Natural killer cell treated with Interleukin-12 subunit alpha and Interleukin-12 subunit beta and Interleukin-15 and Interleukin-18, amount 100 ng/mL, for 72 hours (primary cell): ENCODE results near the gene PLA2G6. TPM values are rescaled to one million over a fixed set of nuclear protein-coding genes. Genes with fewer than 3 reads are reported as not detected.
A peak's percentile ranks its signal among the peaks of the same experiment; 100 is the strongest.
"Not testable (repeated sequence)": the region's sequence is repeated elsewhere in the genome, so short reads cannot be mapped to it uniquely, and the experiment has no call there.

Experiments
- ATAC-seq, 2 donors: fragments of 150-1000 bp; cut with Tn5 transposase in 1 of 2; sonication (Bioruptor Pico), chemical (Tn5 transposase) in 1 of 2; 2 replicates each; pipeline ENCODE4 v1.10.0; 2021
- DNase-seq: peaks from one replicate; pipeline ENCODE4 v3.0.0; 2022; ENCODE audit warnings: low spot score
- H3K27ac Mint-ChIP-seq, 2 donors: 1 replicate in 1 of 2; 2 replicates in 1 of 2; pipeline ENCODE4 v1.8.0; 2022; ENCODE audit warnings: mixed read lengths in 2 of 2, mild to moderate bottlenecking in 1 of 2, moderate library complexity in 1 of 2
- H3K27me3 Mint-ChIP-seq, 2 donors: 1 replicate in 1 of 2; 2 replicates in 1 of 2; pipeline ENCODE4 v1.8.0; 2022; ENCODE audit warnings: mixed read lengths in 2 of 2
- H3K36me3 Mint-ChIP-seq: one replicate; pipeline ENCODE4 v1.8.0; 2022; ENCODE audit warnings: mixed read lengths
- H3K4me1 Mint-ChIP-seq, 2 donors: 1 replicate in 1 of 2; 2 replicates in 1 of 2; pipeline ENCODE4 v1.8.0; 2022; ENCODE audit warnings: low read depth in 2 of 2, mixed read lengths in 2 of 2, mild to moderate bottlenecking in 1 of 2
- H3K4me3 Mint-ChIP-seq: one replicate; pipeline ENCODE4 v1.8.0; 2022; ENCODE audit warnings: mixed read lengths
- H3K9me3 Mint-ChIP-seq: 2 replicates; pipeline ENCODE4 v1.8.0; 2022; ENCODE audit warnings: mixed read lengths
- total RNA-seq, 2 donors: library from RNA; stranded (reverse); gene quantifications; one replicate each; pipeline ENCODE4 v1.2.3, GENCODE V29; 2022

The PLA2G6 gene
- total RNA-seq, 2 donors from 2014 or later: 24.5 to 40.1 TPM

DNA sequence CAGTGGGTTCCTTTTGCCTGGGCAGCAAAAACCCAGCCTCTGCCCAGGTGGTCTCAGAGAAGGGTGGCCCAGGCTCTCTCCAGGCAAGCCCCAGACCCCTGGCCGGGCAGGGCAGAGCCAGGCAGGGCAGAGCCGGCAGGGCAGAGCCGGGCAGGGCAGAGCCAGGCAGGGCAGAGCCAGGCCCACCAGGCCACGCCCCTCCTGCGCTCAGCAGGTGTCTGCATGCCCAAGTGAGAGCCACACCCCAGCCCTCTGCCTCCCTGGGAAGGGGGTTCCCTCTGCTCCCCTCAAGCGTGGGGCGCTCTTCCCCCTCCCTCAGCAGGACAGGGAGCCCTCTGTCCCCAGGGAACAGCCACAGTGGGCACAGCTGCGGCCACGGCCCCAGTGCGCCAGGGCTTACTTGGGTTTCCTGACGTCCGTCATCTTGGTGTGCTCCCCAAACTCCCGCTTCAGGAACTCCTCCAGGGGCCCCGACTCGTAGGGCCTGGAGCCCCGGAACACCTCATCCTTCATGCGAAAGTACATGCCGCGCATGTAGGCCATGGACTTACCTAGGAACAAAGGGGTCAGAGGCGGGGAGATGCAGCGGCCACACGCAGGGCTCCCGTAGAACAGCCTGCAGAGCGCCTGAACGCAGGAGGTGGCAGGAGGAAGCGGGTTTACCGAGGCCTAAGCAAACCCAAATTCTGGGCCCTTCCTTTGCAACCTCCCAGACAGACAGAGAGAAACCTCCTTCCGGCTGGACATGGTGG, 61.1 kb downstream of the PLA2G6 start:
- no peaks in the 10 kb centered on the region for H3K27me3 Mint-ChIP-seq

GRCh38 chr22:38118747-38119146, 62.9 kb downstream of the PLA2G6 start:
- H3K4me1 Mint-ChIP-seq, H3K27me3 Mint-ChIP-seq, H3K27ac Mint-ChIP-seq, H3K9me3 Mint-ChIP-seq, H3K36me3 Mint-ChIP-seq, DNase-seq, H3K4me3 Mint-ChIP-seq, ATAC-seq: not testable (repeated sequence)

More for the DNA sequence above, 61.1 kb downstream of the PLA2G6 start:
- no peak for ATAC-seq
- H3K36me3 Mint-ChIP-seq: no peaks in the 10 kb centered on the region
- no peak overlapping the region for H3K4me3 Mint-ChIP-seq
- DNase-seq: peak; percentile 44
- H3K4me1 Mint-ChIP-seq: peaks cover 0 to 7% of the 10 kb centered on the region in 2 donors
- no peak overlapping the region for H3K27ac Mint-ChIP-seq
- no peaks in the 10 kb centered on the region for H3K9me3 Mint-ChIP-seq

GRCh38 chr22:38118182-38118581, 63.4 kb downstream of the PLA2G6 start:
- Mint-ChIP-seq H3K27ac (no peak overlapping the region), H3K4me1 (peaks cover 5 to 8% of the 10 kb centered on the region in 2 donors), H3K27me3 (no peaks in the 10 kb centered on the region), H3K36me3 (no peaks in the 10 kb centered on the region), H3K4me3 (no peak overlapping the region), H3K9me3 (no peaks in the 10 kb centered on the region)
- no peak for ATAC-seq
- DNase-seq: no peak

DNA sequence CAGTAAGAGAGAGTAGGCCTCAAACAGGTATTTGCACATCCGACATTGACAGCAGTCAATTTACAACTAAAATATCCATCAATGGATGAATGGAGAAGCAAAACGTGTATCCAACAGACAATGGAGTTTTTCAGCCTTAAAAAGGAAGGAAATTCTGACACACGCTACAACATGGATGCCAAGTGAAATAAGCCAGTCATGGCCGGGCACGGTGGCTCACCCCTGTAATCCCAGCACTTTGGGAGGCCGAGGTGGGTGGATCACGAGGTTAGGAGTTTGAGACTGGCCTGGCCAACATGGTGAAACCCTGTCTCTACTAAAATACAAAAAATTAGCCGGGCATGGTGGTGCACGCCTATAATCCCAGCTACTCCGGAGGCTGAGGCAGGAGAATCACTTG, 64.1 kb downstream of the PLA2G6 start:
- not testable (repeated sequence) for H3K4me3 Mint-ChIP-seq, H3K27me3 Mint-ChIP-seq, H3K36me3 Mint-ChIP-seq, H3K4me1 Mint-ChIP-seq, ATAC-seq, DNase-seq, H3K27ac Mint-ChIP-seq, H3K9me3 Mint-ChIP-seq

- H3K4me1 Mint-ChIP-seq: peaks cover 5 to 10% of the 10 kb centered on the region in 2 donors
- H3K4me3 Mint-ChIP-seq: no peak overlapping the region
Observed at GRCh38 chr22:38115423-38116205, 66.0 kb downstream of the PLA2G6 start.

GRCh38 chr22:38114484-38115398, 66.9 kb downstream of the PLA2G6 start:
- Mint-ChIP-seq H3K4me1 (peaks cover 8 to 10% of the 10 kb centered on the region in 2 donors), H3K36me3 (no peaks in the 10 kb centered on the region), H3K27ac (no peak overlapping the region), H3K27me3 (no peaks in the 10 kb centered on the region), H3K9me3 (no peaks in the 10 kb centered on the region), H3K4me3 (no peak overlapping the region)
- peak; percentile 83 to 90 for ATAC-seq
- DNase-seq: peak; percentile 83

More at GRCh38 chr22:38115423-38116205, 66.0 kb downstream of the PLA2G6 start:
- H3K9me3 Mint-ChIP-seq: no peaks in the 10 kb centered on the region
- H3K27me3 Mint-ChIP-seq: no peaks in the 10 kb centered on the region
- H3K36me3 Mint-ChIP-seq: no peaks in the 10 kb centered on the region
- DNase-seq: no peak
- ATAC-seq: no peak
- H3K27ac Mint-ChIP-seq: no peak overlapping the region

- ATAC-seq: no peak
- no peak overlapping the region for H3K4me3 Mint-ChIP-seq
- peaks cover 10 to 15% of the 10 kb centered on the region in 2 donors for H3K4me1 Mint-ChIP-seq
- no peak overlapping the region for H3K27ac Mint-ChIP-seq
- DNase-seq: no peak
- H3K36me3 Mint-ChIP-seq: no peaks in the 10 kb centered on the region
- no peaks in the 10 kb centered on the region for H3K9me3 Mint-ChIP-seq
- H3K27me3 Mint-ChIP-seq: no peaks in the 10 kb centered on the region
Observed at GRCh38 chr22:38112381-38112780, 69.2 kb downstream of the PLA2G6 start.

GRCh38 chr22:38111925-38112355, 69.7 kb downstream of the PLA2G6 start:
- no peak overlapping the region for H3K27ac Mint-ChIP-seq
- ATAC-seq: no peak
- H3K4me3 Mint-ChIP-seq: no peak overlapping the region
- peaks cover 10 to 16% of the 10 kb centered on the region in 2 donors for H3K4me1 Mint-ChIP-seq
- no peaks in the 10 kb centered on the region for H3K36me3 Mint-ChIP-seq
- DNase-seq: no peak
- no peaks in the 10 kb centered on the region for H3K27me3 Mint-ChIP-seq
- no peaks in the 10 kb centered on the region for H3K9me3 Mint-ChIP-seq

GRCh38 chr22:38110863-38111852, 70.5 kb downstream of the PLA2G6 start:
- no peaks in the 10 kb centered on the region for H3K9me3 Mint-ChIP-seq
- no peak for ATAC-seq
- no peak overlapping the region for H3K4me3 Mint-ChIP-seq
- peaks cover 10 to 19% of the 10 kb centered on the region in 2 donors for H3K4me1 Mint-ChIP-seq
- no peaks in the 10 kb centered on the region for H3K36me3 Mint-ChIP-seq
- no peak overlapping the region for H3K27ac Mint-ChIP-seq
- DNase-seq: no peak
- H3K27me3 Mint-ChIP-seq: no peaks in the 10 kb centered on the region

GRCh38 chr22:38110008-38110862, 71.4 kb downstream of the PLA2G6 start, which contains the start of gene BAIAP2L2:
Gene BAIAP2L2 (minus strand): TSS chr22:38110684. CDS start chr22:38110525, 159 bp downstream.
- Mint-ChIP-seq H3K36me3 (no peaks in the 10 kb centered on the region), H3K4me3 (no peak within 1 kb of the TSS), H3K27me3 (no peaks in the 10 kb centered on the region), H3K4me1 (peaks cover 14 to 23% of the 10 kb centered on the region in 2 donors), H3K27ac (peak within 1 kb of the TSS; percentile 54 to 75), H3K9me3 (no peaks in the 10 kb centered on the region)
- ATAC-seq: no peak
- no peak for DNase-seq

DNA sequence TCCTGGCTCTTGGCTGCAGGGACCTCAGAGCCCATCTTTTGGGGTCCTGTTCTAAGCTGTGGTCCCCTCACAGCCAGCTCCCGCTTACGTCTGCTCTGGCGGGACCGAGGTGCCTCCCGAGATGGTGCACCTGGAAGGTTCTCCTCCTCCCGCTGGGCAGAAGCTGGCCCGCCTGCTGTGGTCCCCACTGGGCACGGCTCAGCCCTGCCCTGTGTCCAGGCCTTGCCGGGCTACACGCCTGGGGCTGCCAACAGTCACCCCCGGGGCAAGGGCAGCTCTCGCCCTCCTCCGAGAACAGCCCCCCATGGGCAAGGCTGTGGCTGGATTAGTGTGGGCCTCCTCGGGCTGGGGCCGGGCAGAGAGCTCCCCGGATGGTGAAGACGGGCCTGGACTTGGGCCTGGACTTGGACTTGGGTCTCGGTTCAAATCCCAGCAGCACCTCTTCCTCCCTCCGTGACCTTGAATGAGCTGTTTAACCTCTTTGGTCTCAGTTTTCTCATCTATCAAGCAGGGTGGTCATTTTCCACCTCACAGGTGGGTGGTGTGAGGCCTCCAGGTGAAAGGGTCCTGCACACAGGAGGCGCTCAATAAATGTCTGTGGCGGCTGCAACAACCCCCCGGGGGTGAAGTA, 72.1 kb downstream of the PLA2G6 start:
- peak; percentile 28 for DNase-seq
- Mint-ChIP-seq H3K9me3 (no peaks in the 10 kb centered on the region), H3K36me3 (no peaks in the 10 kb centered on the region), H3K4me3 (no peak overlapping the region), H3K4me1 (peaks cover 18 to 28% of the 10 kb centered on the region in 2 donors), H3K27ac (peak overlapping the region; percentile 54 to 75), H3K27me3 (no peaks in the 10 kb centered on the region)
- ATAC-seq: no peak
